Endothelial cell of umbilical vein (primary cell): ENCODE measurements around the gene GRID1. TPM values are rescaled to one million over a fixed set of nuclear protein-coding genes. Genes with fewer than 3 reads are reported as not detected.

Source experiments
- BruUV-seq: library from RNA; stranded (reverse); fragments of 400-500 nt; replicated peaks from 2 replicates; lab custom pipeline; 2021; lab: Mats Ljungman, UMichigan
- CTCF ChIA-PET: fragments of 300-600, 350-600 bp; sonication (Branson Sonifier 250); formaldehyde crosslinking; loops from one replicate; lab custom pipeline; 2021; ENCODE audit warnings: antibody characterized with exemption, inconsistent platforms; lab: Charles Lee
- POLR2A ChIA-PET: fragments of 300-600, 350-600 bp; sonication (Branson Sonifier 250); formaldehyde crosslinking; loops from one replicate; lab custom pipeline; 2021; ENCODE audit warnings: antibody characterized with exemption, inconsistent platforms; lab: Charles Lee
- DNase-seq: peaks from one replicate; pipeline ENCODE4 v3.0.0-alpha.2; 2011; ENCODE audit warnings: low read depth, low spot score
- FAIRE-seq: peaks from 2 replicates; lab custom pipeline; 2011; peaks lifted over from hg19 to GRCh38; lab: Jason Lieb, UNC
- H2AFZ ChIP-seq: 2 replicates; pipeline ENCODE4 v1.6.0; 2012; ENCODE audit warnings: low read depth, low read length, control low read depth, inconsistent platforms
- H3K27ac ChIP-seq: 2 replicates; pipeline ENCODE4 v1.5.1; 2011; ENCODE audit warnings: low read depth, mild to moderate bottlenecking, control low read depth, low read length, moderate library complexity; ENCODE audit not compliant: insufficient read depth
- H3K27me3 ChIP-seq, 2 experiments: 2 replicates each; pipeline versions ENCODE4 v1.6.0 to v1.6.1; 2011; ENCODE audit warnings: low read length in 2 of 2, mixed read lengths in 1 of 2; ENCODE audit not compliant: control insufficient read depth in 2 of 2, insufficient read depth in 2 of 2
- H3K36me3 ChIP-seq, 2 experiments: 2 replicates in 1 of 2; 3 replicates in 1 of 2; pipeline ENCODE4 v1.5.1; 2011; ENCODE audit warnings: low read length in 2 of 2, mild to moderate bottlenecking in 1 of 2, moderate library complexity in 1 of 2; ENCODE audit not compliant: control insufficient read depth in 2 of 2, insufficient read depth in 2 of 2; ENCODE audit errors: extremely low read depth in 1 of 2
- H3K4me1 ChIP-seq: 3 replicates; pipeline ENCODE4 v1.5.1; 2011; ENCODE audit warnings: mild to moderate bottlenecking, low read length; ENCODE audit not compliant: control insufficient read depth, insufficient read depth; ENCODE audit errors: extremely low read depth
- H3K4me2 ChIP-seq: 2 replicates; pipeline ENCODE4 v1.6.1; 2011; ENCODE audit warnings: low read length, control low read depth, mixed read lengths; ENCODE audit not compliant: insufficient read depth
- H3K4me3 ChIP-seq, 3 experiments: fragments of 200-600 bp in 1 of 3; sonication (generic), shearing (Covaris generic) in 1 of 3; replicated peaks in 1 of 3; 2 replicates each; pipeline ENCODE4 v1.5.1; 2011 to 2016; ENCODE audit warnings: control low read depth in 3 of 3, low read length in 3 of 3, mild to moderate bottlenecking in 2 of 3, inconsistent platforms in 1 of 3, low read depth in 1 of 3, moderate library complexity in 1 of 3; ENCODE audit not compliant: insufficient read depth in 1 of 3
- H3K79me2 ChIP-seq: 2 replicates; pipeline ENCODE4 v1.6.0; 2012; ENCODE audit warnings: low read length, inconsistent platforms; ENCODE audit not compliant: control insufficient read depth, insufficient read depth
- H3K9ac ChIP-seq: replicated peaks from 2 replicates; pipeline ENCODE3; 2011; ENCODE audit warnings: low read length, control low read depth; ENCODE audit not compliant: insufficient read depth; ENCODE audit errors: extremely low read depth
- H3K9me1 ChIP-seq: replicated peaks from 3 replicates; pipeline ENCODE4 v1.6.0; 2011; ENCODE audit warnings: mild to moderate bottlenecking, low read length; ENCODE audit not compliant: control insufficient read depth, insufficient read depth; ENCODE audit errors: extremely low read depth
- H3K9me3 ChIP-seq: replicated peaks from 2 replicates; pipeline ENCODE4 v1.5.1; 2012; ENCODE audit warnings: low read length, inconsistent platforms; ENCODE audit not compliant: control insufficient read depth, insufficient read depth
- H4K20me1 ChIP-seq: replicated peaks from 2 replicates; pipeline ENCODE3; 2011; ENCODE audit warnings: mild to moderate bottlenecking, low read length; ENCODE audit not compliant: control insufficient read depth, insufficient read depth; ENCODE audit errors: extremely low read depth
- EZH2 ChIP-seq: IDR thresholded peaks from 2 replicates; pipeline ENCODE4 v1.6.1; 2012; ENCODE audit warnings: borderline replicate concordance, low read depth, mild to moderate bottlenecking, moderate library complexity, low read length, inconsistent platforms; ENCODE audit not compliant: severe bottlenecking
- FOS ChIP-seq: IDR thresholded peaks from 2 replicates; pipeline ENCODE4 v1.6.1; 2011; ENCODE audit warnings: mild to moderate bottlenecking, low read length, moderate library complexity, borderline replicate concordance; ENCODE audit not compliant: insufficient read depth
- GATA2 ChIP-seq: IDR thresholded peaks from 2 replicates; pipeline ENCODE4 v1.7.0; 2011; ENCODE audit warnings: low read depth, mild to moderate bottlenecking, moderate library complexity, mixed read lengths, low read length; ENCODE audit not compliant: insufficient read length, insufficient read depth
- JUN ChIP-seq: IDR thresholded peaks from 2 replicates; pipeline ENCODE4 v1.6.1; 2011; ENCODE audit warnings: borderline replicate concordance, low read depth; ENCODE audit not compliant: insufficient read length, insufficient read depth
- MAX ChIP-seq: IDR thresholded peaks from 2 replicates; pipeline ENCODE4 v1.6.1; 2011; ENCODE audit not compliant: insufficient read depth, insufficient read length
- MYC ChIP-seq: IDR thresholded peaks from one replicate; pipeline ENCODE4 v1.6.1; 2011; ENCODE audit warnings: mild to moderate bottlenecking, low read depth, low read length
- POLR2A ChIP-seq: IDR thresholded peaks from 2 replicates; pipeline ENCODE4 v1.6.1; 2012; ENCODE audit warnings: low read depth, mild to moderate bottlenecking, control low read depth, low read length
- POLR2AphosphoS5 ChIP-seq: IDR thresholded peaks from 2 replicates; pipeline ENCODE4 v1.6.1; 2012; ENCODE audit warnings: low read depth, mild to moderate bottlenecking, control low read depth, low read length, moderate library complexity; ENCODE audit not compliant: insufficient read depth
- dilution Hi-C: fragments of 300-500 bp; cut with MboI; formaldehyde crosslinking; loops from one replicate; pipeline ENCODE4 v1.15.0; 2019; ENCODE audit warnings: low sequenced_read_pairs; ENCODE audit not compliant: extremely low pct_ligation_motif_present
- intact Hi-C: fragments of 100-400 bp; cut with micrococcal nuclease; formaldehyde crosslinking; loops from one replicate; pipeline ENCODE4 v1.10.0; 2022
- polyA plus RNA-seq, 4 experiments: library from polyadenylated mRNA; depleted of rRNA in 3 of 4; stranded (reverse) in 3 of 4; unstranded in 1 of 4; fragments of >200 nt; gene quantifications; 2 replicates each; pipeline versions ENCODE4 v1.2.1 to v1.2.3, GENCODE V29; 2011 to 2012; ENCODE audit warnings: missing spikeins in 1 of 4
- total RNA-seq: library from RNA; stranded (reverse); gene quantifications from 2 replicates; pipeline ENCODE4 v1.2.3, GENCODE V29; 2021
- TF ChIP-seq, protein P1 (sequence below), 2 donors: IDR thresholded peaks; 1 replicate in 1 of 2; 2 replicates in 1 of 2; pipeline ENCODE4 v1.5.1; 2011; ENCODE audit warnings: low read length in 2 of 2, mild to moderate bottlenecking in 2 of 2, moderate library complexity in 2 of 2, control low read depth in 1 of 2, inconsistent platforms in 1 of 2, low read depth in 1 of 2; ENCODE audit not compliant: insufficient read depth in 1 of 2; ENCODE audit errors: extremely low read depth in 1 of 2

The GRID1 gene
- total and polyA plus RNA-seq, 2 donors (not counting 3 experiments of a cell fraction or from before 2014, with no cell fraction given), result not detected

DNA sequence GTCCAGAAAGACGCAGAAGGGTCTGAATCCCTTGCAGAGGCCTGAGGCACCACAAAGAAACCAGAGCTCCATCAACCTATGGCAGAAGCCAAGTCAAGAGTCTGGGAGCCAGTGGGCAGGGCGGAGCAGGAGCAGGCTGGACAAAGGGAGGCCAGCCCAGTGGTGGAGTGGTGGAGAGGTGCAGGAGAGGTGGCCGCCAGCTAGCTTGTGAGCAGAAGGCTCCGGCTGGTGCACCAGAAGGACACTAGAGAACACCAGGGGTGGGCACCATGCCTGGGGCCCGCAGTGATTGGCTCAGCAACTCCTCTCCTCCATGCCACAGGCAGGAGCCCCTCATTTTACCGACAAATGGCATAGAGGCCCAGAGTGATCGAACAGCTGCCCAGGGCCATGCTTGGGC, 186.6 kb downstream of the GRID1 start:
- H3K4me1 ChIP-seq, result no peaks in the 10 kb centered on the region
- H3K4me3 ChIP-seq, result no peak overlapping the region
- no peaks in the 10 kb centered on the region for H3K9me3 ChIP-seq
- H4K20me1 ChIP-seq, result no peaks in the 10 kb centered on the region
- no peaks in the 10 kb centered on the region for H3K27me3 ChIP-seq
- dilution Hi-C loops, result no loop called here
- BruUV-seq, result no TSS peak
- ChIA-PET CTCF (no interaction called here), POLR2A (no interaction called here)
- no peaks in the 10 kb centered on the region for H3K36me3 ChIP-seq
- FAIRE-seq, result no peak
- H3K79me2 ChIP-seq, result no peaks in the 10 kb centered on the region
- H3K27ac ChIP-seq, result no peak overlapping the region
- TF ChIP-seq, protein P1, sequence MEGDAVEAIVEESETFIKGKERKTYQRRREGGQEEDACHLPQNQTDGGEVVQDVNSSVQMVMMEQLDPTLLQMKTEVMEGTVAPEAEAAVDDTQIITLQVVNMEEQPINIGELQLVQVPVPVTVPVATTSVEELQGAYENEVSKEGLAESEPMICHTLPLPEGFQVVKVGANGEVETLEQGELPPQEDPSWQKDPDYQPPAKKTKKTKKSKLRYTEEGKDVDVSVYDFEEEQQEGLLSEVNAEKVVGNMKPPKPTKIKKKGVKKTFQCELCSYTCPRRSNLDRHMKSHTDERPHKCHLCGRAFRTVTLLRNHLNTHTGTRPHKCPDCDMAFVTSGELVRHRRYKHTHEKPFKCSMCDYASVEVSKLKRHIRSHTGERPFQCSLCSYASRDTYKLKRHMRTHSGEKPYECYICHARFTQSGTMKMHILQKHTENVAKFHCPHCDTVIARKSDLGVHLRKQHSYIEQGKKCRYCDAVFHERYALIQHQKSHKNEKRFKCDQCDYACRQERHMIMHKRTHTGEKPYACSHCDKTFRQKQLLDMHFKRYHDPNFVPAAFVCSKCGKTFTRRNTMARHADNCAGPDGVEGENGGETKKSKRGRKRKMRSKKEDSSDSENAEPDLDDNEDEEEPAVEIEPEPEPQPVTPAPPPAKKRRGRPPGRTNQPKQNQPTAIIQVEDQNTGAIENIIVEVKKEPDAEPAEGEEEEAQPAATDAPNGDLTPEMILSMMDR (IDR thresholded peaks at IDR 0.05; ENCODE audit: extremely low read depth in 1 of 2, insufficient read depth in 1 of 2, low read depth in 1 of 2, low read length in 2 of 2), result no peak
- TF ChIP-seq MYC (no peak), GATA2 (no peak), MAX (no peak), EZH2 (no peak), POLR2A (no peak), POLR2AphosphoS5 (no peak), JUN (no peak), FOS (no peak)
- intact Hi-C loops, result no loop called here
- H2AFZ ChIP-seq, result no peak overlapping the region
- DNase-seq, result no peak
- no peak overlapping the region for H3K4me2 ChIP-seq
- H3K9me1 ChIP-seq, result no peaks in the 10 kb centered on the region
- no peak overlapping the region for H3K9ac ChIP-seq
